Measurements from ENCODE around the gene ABLIM2. TPM values are rescaled to one million over a fixed set of nuclear protein-coding genes. Genes with fewer than 3 reads are reported as not detected.

Gene ABLIM2
- total and polyA plus RNA-seq, 2 of the 4 experiments (the other 2 are of a cell fraction): under 0.01 to 0.10 TPM

- Histone ChIP-seq H2AFZ (replicated peaks; ENCODE audit: low read length, poor library complexity) (no peak overlapping the region), H2BK15ac (ENCODE audit: low read depth, low read length) (no peak overlapping the region), H3K79me1 (ENCODE audit: low read depth in 1 of 2, low read length in 2 of 2) (no peaks in the 10 kb centered on the region), H3K9ac (ENCODE audit: low read depth, low read length) (no peak overlapping the region), H3K36me3 (ENCODE audit: control insufficient read depth, insufficient read depth, low read length) (no peaks in the 10 kb centered on the region), H3K23ac (ENCODE audit: low read depth, low read length) (no peak overlapping the region), H3K9me1 (ENCODE audit: insufficient read depth, low read length) (no peaks in the 10 kb centered on the region), H3K4me3 (ENCODE audit: insufficient read depth, low read depth, low read length) (no peak overlapping the region), H3K4me1 (ENCODE audit: control insufficient read depth, insufficient read depth, low read length) (no peaks in the 10 kb centered on the region), H3K27ac (ENCODE audit: insufficient read depth, low read length) (no peak overlapping the region), H2BK120ac (ENCODE audit: low read depth, low read length) (no peak overlapping the region), H3K18ac (ENCODE audit: low read depth, low read length) (no peak overlapping the region), H2BK5ac (ENCODE audit: low read depth, low read length, poor library complexity, severe bottlenecking) (no peak overlapping the region), H2BK20ac (ENCODE audit: low read depth, low read length) (no peak overlapping the region), H4K5ac (ENCODE audit: low read depth, low read length) (no peak overlapping the region), H3K14ac (replicated peaks; ENCODE audit: low read depth, low read length) (no peak overlapping the region), H3K56ac (ENCODE audit: extremely low read depth, insufficient read depth, low read length) (no peak overlapping the region), H3K27me3 (ENCODE audit: control insufficient read depth, insufficient read depth, low read length) (peaks cover 76% of the 10 kb centered on the region), H2AK5ac (ENCODE audit: low read depth, low read length) (no peak overlapping the region), H4K20me1 (ENCODE audit: insufficient read depth, low read length) (peaks cover 3% of the 10 kb centered on the region; the same call in 1 of the 2 replicates), H4K8ac (ENCODE audit: low read depth in 2 of 2, low read length in 2 of 2) (no peak overlapping the region), H3K4me2 (ENCODE audit: low read depth, low read length) (no peak overlapping the region), H3K4ac (ENCODE audit: low read depth, low read length) (no peak overlapping the region), H2AK9ac (replicated peaks; ENCODE audit: low read depth, low read length, poor library complexity) (no peak overlapping the region), H4K91ac (ENCODE audit: insufficient read depth, low read depth, low read length) (no peak overlapping the region), H3K9me3 (ENCODE audit: control insufficient read depth, insufficient read depth, low read length) (no peaks in the 10 kb centered on the region)
- POLR2A ChIA-PET (ENCODE audit: unreplicated experiment): no interaction called here
- intact Hi-C loops (cut with micrococcal nuclease) (no loop called here), dilution Hi-C loops (cut with HindIII; ENCODE audit: low sequenced_read_pairs, unreplicated experiment) (no loop called here), in situ Hi-C loops (cut with MboI; ENCODE audit: low sequenced_read_pairs) (no loop called here)
- DNase-seq (no peak), ATAC-seq (ENCODE audit: low read depth) (no peak)
- BruUV-seq (replicated peaks): no TSS peak
- CTCF ChIA-PET: no interaction called here
- 77% methylated on average over 22 of the region's 28 CpGs; no CpG with 5 or more reads in 1 of the 2 experiments for WGBS, 2 experiments (ENCODE audit: extremely low coverage in 2 of 2, insufficient read length in 1 of 2)
- TF ChIP-seq ELK1 (IDR thresholded peaks at IDR 0.05; ENCODE audit: borderline replicate concordance, low read depth, low read length): no peak
- TF ChIP-seq RFX5 (IDR thresholded peaks at IDR 0.05; ENCODE audit: low read depth, low read length): no peak
- no peak for TF ChIP-seq CTCF (conservative IDR thresholded peaks at IDR 0.05; ENCODE audit: low read depth, low read length)
- TF ChIP-seq SMC3 (IDR thresholded peaks at IDR 0.05; ENCODE audit: low read depth, low read length): no peak
- no peak for TF ChIP-seq MAFK (IDR thresholded peaks at IDR 0.05; ENCODE audit: low read depth, low read length)
- TF ChIP-seq MXI1 (IDR thresholded peaks at IDR 0.05; ENCODE audit: borderline replicate concordance, low read depth, low read length): no peak
- no peak for TF ChIP-seq CHD1 (IDR thresholded peaks at IDR 0.05; ENCODE audit: low read depth, low read length)
Observed at GRCh38 chr4:8009710-8010511, 148.7 kb downstream of the ABLIM2 start.
